GM21737 (cell line): ENCODE results near the gene PPIL6.

Experiments
- ATAC-seq: cut with Tn5 transposase; IDR thresholded peaks from one replicate; pipeline ENCODE4 v1.9.1; 2021; ENCODE audit warnings: mild to moderate bottlenecking, moderate library complexity; ENCODE audit not compliant: unreplicated experiment

PPIL6 gene

GRCh38 chr6:109406196-109406595 is 34.2 kb downstream of the PPIL6 start:
- no peak for ATAC-seq

GRCh38 chr6:109397020-109397419 is 43.4 kb downstream of the PPIL6 start:
- ATAC-seq: no peak

- ATAC-seq: no peak
Observed at GRCh38 chr6:109396046-109396718, 44.2 kb downstream of the PPIL6 start.

GRCh38 chr6:109393886-109394281 is 46.5 kb downstream of the PPIL6 start:
- no peak for ATAC-seq

GRCh38 chr6:109393157-109393885 is 47.1 kb downstream of the PPIL6 start:
- no peak for ATAC-seq

GRCh38 chr6:109389650-109390274 is 50.7 kb downstream of the PPIL6 start:
- no peak for ATAC-seq

GRCh38 chr6:109388265-109388664 is 52.2 kb downstream of the PPIL6 start:
- no peak for ATAC-seq

- ATAC-seq: no peak
Observed at GRCh38 chr6:109383438-109383940, 56.9 kb downstream of the PPIL6 start.

- peak; percentile 63 for ATAC-seq
Observed at GRCh38 chr6:109382576-109383437, 57.6 kb downstream of the PPIL6 start.

GRCh38 chr6:109381747-109382575 is 58.5 kb downstream of the PPIL6 start, which contains the start of gene CD164:
TSS of gene CD164 (minus strand) at chr6:109382467. CDS start at chr6:109382378, 89 bp downstream.
- peak; percentile 49 for ATAC-seq

- ATAC-seq: no peak
Observed at GRCh38 chr6:109381061-109381746, 59.2 kb downstream of the PPIL6 start.

GRCh38 chr6:109379711-109380110 is 60.7 kb downstream of the PPIL6 start:
- no peak for ATAC-seq

- no peak for ATAC-seq
Observed at GRCh38 chr6:109377717-109378116, 62.7 kb downstream of the PPIL6 start.

GRCh38 chr6:109374326-109374892 is 66.0 kb downstream of the PPIL6 start:
- ATAC-seq: no peak

GRCh38 chr6:109373762-109374161 is 66.7 kb downstream of the PPIL6 start:
- peak; percentile 93 for ATAC-seq

GRCh38 chr6:109373331-109373730 is 67.1 kb downstream of the PPIL6 start:
- ATAC-seq: peak; percentile 1

- no peak for ATAC-seq
Observed at GRCh38 chr6:109372130-109372529, 68.3 kb downstream of the PPIL6 start.

- no peak for ATAC-seq
Observed at GRCh38 chr6:109370792-109371191, 69.6 kb downstream of the PPIL6 start.

- ATAC-seq: no peak
Observed at GRCh38 chr6:109370336-109370735, 70.1 kb downstream of the PPIL6 start.
